ENCODE measurements around the gene SPAG17.

SPAG17 gene

DNA sequence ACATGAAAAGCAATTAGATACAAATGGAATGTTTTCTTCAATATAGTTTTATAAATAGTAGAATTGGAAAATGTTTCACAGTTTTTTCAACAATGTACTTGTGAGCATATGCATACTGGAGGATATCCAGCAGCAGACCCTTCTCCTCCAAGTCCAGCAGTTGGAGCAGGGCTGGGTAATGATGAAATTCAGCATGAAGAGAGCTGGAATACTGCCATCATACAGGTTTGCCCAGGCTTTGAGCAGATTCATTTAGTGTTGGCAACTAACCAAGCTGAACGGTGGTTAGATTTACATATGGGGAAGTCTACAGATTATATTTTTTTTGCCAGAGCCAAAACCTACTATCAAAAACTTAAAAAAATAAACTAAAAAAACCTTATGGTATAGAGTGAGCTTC, 217.1 kb downstream of the SPAG17 start:
- TF ChIP-seq, protein P1, sequence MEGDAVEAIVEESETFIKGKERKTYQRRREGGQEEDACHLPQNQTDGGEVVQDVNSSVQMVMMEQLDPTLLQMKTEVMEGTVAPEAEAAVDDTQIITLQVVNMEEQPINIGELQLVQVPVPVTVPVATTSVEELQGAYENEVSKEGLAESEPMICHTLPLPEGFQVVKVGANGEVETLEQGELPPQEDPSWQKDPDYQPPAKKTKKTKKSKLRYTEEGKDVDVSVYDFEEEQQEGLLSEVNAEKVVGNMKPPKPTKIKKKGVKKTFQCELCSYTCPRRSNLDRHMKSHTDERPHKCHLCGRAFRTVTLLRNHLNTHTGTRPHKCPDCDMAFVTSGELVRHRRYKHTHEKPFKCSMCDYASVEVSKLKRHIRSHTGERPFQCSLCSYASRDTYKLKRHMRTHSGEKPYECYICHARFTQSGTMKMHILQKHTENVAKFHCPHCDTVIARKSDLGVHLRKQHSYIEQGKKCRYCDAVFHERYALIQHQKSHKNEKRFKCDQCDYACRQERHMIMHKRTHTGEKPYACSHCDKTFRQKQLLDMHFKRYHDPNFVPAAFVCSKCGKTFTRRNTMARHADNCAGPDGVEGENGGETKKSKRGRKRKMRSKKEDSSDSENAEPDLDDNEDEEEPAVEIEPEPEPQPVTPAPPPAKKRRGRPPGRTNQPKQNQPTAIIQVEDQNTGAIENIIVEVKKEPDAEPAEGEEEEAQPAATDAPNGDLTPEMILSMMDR (IDR thresholded peaks at IDR 0.05; ENCODE audit: control extremely low read depth, extremely low read depth, low read depth, missing control alignments), result no peak
- POLR2A ChIA-PET, result no interaction called here
- CTCF ChIA-PET, result interaction anchor here (1.4 kb wide), 1 partner anchor 9 kb away, joined by 4 read pairs; no protein-coding TSS in a partner anchor
- no peak for DNase-seq (ENCODE audit: extremely low spot score)

DNA sequence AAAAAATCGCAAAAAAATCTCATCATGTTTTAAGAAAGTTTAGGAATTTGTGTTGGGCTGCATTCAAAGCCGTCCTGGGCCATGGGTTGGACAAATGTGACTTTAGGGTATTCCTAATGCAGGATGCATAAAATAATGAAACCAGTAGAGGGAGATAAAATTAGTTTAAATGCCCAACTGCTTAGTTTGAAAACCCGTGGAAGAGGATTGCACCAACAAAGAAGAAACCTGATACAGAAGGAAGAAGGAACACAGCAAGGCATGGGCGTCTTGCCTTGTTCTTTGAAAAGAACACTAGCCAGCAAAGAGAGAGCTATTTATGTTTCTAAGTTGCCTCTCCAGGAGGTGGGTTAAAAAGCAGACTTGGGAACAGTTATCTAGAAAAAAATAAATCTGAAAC, 217.6 kb downstream of the SPAG17 start:
- TF ChIP-seq, protein P1 (IDR thresholded peaks at IDR 0.05; ENCODE audit: control extremely low read depth, extremely low read depth, low read depth, missing control alignments), result no peak
- CTCF ChIA-PET, result interaction anchor here (1.4 kb wide), 1 partner anchor 9 kb away, joined by 4 read pairs; no protein-coding TSS in a partner anchor
- POLR2A ChIA-PET, result no interaction called here
- DNase-seq (ENCODE audit: extremely low spot score), result no peak

DNA sequence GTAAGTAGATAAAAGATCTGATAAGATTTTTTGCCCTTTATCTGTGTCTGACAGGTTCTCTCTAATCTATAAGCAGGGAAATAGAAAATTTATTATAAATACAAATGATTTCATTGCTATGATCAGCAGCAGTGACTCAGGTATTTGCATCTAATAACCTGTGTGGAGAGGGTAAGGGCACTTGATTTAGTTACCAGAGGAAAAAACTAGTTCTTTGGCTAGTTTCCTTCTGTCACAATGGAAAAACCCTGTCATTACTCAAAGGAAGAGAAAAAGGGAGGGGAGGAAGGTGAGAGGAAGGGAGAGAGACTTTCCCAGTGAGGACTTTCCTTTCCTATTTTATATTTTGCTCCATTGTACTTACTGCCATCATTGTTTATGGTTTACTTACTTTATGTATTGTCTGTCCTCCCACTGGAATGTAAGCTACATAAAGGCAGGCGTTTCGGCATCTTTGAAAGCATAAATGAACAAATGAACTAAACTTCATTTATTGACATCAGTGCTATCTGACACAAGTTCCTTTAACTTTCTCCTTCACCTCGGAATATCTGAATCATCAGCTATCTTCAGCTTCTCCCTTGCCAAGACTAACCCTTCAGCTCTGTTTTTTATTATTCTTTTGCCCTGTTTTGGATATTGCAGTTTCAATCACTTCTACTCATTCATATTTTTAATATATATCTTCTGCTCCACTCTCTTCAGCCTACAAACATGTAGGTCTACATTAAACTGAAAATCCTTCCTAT, 220.6 kb downstream of the SPAG17 start:
- TF ChIP-seq, protein P1 (IDR thresholded peaks at IDR 0.05; ENCODE audit: control extremely low read depth, extremely low read depth, low read depth, missing control alignments), result no peak
- ChIA-PET POLR2A (no interaction called here), CTCF (interaction anchor here (1.0 kb wide), 1 partner anchor 12 kb away, joined by 4 read pairs; no protein-coding TSS in a partner anchor)
- DNase-seq (ENCODE audit: extremely low spot score), result no peak

DNA sequence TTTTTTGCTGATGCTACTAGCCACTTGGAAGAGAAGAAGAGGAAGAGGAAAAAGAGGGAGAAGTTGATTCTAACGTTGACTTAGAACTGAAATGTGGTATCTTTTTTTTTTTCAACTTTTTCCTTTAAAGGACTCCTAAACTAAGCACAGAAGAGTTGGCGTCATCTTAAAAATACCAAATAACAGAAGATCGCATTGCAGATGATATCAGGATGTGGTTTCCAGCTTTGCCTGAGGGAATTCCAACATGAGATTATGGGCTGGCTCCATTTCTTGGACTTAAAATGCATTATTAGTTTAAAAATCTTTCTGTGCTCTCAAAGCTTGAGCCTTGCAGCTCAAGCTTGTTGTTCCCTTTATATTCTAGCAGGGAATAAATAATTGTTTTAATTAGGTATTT, 225.7 kb downstream of the SPAG17 start:
- DNase-seq (ENCODE audit: extremely low spot score), result no peak
- TF ChIP-seq, protein P1 (IDR thresholded peaks at IDR 0.05; ENCODE audit: control extremely low read depth, extremely low read depth, low read depth, missing control alignments), result no peak
- CTCF ChIA-PET, result interaction anchor here (0.9 kb wide), 1 partner anchor 13 kb away, joined by 3 read pairs; no protein-coding TSS in a partner anchor
- POLR2A ChIA-PET, result no interaction called here

DNA sequence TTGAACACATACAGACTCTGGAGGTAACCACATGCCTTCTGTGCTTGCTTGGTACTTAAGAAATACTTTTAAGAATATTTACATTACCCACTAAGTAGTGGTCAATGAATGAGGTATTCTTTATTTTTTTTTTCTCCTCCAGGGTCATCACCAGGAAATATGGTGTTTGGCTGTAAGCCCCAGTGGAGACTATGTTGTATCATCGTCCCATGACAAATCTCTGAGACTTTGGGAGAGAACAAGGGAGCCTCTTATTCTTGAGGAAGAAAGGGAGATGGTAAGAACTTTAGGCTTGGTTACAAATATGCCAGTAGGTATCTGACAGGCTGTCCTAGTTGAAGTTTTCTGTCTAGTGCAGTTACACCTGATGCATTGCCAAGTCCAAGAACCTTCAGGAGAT, 232.6 kb downstream of the SPAG17 start:
- ChIA-PET CTCF (interaction anchor here (1.8 kb wide), 1 partner anchor 9 kb away, joined by 4 read pairs; no protein-coding TSS in a partner anchor), POLR2A (no interaction called here)
- TF ChIP-seq, protein P1 (IDR thresholded peaks at IDR 0.05; ENCODE audit: control extremely low read depth, extremely low read depth, low read depth, missing control alignments), result no peak
- no peak for DNase-seq (ENCODE audit: extremely low spot score)

DNA sequence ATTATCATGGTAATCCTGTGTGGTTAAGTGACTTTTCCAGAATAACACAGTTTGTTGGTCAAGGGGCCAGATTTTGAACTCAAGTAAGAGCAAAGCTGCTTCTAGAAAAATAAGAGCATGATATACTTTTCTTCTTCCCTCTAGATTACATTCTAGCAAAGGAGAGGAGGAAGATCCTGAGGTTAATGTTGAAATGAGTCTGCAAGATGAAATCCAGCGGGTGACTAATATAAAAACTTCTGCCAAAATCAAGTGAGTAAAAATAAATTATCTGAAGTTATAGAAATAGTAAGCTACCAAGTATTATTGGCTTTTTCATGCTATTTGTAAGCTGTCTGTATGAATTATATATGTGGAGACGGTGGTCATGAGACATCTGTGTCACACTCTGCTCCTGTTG, 242.7 kb downstream of the SPAG17 start:
- TF ChIP-seq, protein P1 (IDR thresholded peaks at IDR 0.05; ENCODE audit: control extremely low read depth, extremely low read depth, low read depth, missing control alignments), result no peak
- DNase-seq (ENCODE audit: extremely low spot score), result no peak
- ChIA-PET POLR2A (no interaction called here), CTCF (interaction anchor here (0.8 to 2.1 kb wide), 3 partner anchors 10 to 47 kb away, joined by 3 to 10 read pairs (median 4); no protein-coding TSS in a partner anchor)
